CD4-positive, alpha-beta T cell treated with Interleukin-17A for 4 hours (primary cell): Measurements from ENCODE around the gene SPIB.
"Not testable (repeated sequence)": the region's sequence is repeated elsewhere in the genome, so short reads cannot be mapped to it uniquely, and the experiment has no call there.

Source experiments
- DNase-seq: peaks from one replicate; pipeline ENCODE4 v3.0.0-alpha.2; 2020; ENCODE audit warnings: mixed read lengths

SPIB gene

DNA sequence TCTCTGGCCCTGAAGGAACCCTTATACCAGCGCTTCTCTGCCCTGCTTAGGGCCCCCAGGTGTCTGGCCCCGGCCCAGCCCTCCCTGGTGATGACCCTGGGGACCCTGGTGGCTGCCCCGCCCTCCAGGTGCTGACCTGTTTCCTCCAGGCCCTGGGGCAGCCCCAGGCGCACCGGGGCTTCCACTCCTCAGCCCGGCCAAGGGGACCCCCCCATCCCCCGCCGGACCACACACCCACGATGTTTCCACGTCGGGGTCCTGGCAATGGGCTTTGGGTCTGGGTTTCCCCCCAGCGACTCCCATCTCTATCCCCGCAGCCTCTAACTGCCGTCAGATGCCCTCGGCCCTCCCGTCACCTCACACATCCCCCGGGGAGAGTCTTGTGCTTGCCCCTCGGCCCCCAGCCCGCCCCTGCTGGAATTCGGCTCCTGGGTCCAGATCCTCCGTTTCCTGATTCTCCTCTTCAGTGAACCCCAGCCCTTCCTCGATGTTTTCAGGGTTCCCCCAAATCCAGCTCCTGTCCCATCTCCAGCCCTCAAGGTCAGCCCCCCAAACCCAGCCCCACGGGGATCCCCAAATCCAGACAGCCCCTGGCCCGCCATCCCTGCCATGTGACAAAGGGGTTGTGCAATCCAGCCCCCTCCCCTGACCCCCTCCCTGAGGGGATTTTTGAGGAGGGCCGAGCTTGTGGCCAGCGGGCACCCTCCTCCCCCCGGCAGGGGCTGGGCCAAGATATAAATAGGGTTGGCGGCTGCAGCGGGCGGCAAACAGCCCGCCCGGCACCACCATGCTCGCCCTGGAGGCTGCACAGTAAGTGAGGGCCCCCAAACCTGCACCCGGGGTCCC, at the start of gene SPIB:
Gene SPIB (plus strand): TSS at position 763 of the 846 bp plus-strand sequence. CDS start 25 bp downstream, at position 788.
- no peak for DNase-seq

GRCh38 chr19:50371914-50372475, 46.7 kb upstream of the SPIB start:
- DNase-seq: no peak

DNA sequence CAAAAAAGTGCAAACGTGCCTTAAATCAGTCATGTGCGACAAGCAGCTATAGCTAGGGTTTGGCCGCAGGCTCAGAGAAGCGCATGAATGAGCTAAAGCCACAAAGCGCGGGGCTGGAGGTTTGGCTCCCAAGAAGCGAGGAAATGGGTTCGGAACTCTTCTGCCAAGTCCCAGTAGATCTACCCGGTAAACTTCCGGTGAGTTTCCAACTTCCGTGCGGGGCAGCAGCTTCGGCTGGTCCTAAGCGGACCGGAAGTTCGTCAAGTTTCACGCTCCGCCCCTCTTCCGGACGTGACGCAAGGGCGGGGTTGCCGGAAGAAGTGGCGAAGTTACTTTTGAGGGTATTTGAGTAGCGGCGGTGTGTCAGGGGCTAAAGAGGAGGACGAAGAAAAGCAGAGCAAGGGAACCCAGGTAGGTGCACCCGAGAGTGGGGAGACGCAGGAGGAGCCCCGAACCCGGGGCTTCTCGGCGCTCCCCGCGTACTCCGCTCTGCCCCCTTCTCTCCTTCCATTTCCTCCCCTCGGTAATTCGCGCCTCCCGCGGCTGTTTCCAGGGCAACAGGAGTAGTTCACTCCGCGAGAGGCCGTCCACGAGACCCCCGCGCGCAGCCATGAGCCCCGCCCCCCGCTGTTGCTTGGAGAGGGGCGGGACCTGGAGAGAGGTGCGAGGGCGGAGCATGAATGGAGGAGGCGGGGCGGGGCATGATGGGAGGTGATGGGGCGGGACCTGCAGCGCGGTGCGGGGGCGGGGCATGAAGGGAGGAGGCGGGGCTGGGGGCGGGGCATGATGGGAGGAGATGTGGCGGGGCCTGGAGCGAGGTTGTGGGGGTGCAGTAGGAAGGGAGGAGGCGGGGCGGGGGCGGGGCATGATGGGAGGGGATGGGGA, 42.3 kb upstream of the SPIB start, which contains the start of gene NR1H2:
Gene NR1H2 (plus strand): TSS at position 292 of the 885 bp plus-strand sequence. CDS start 1,149 bp downstream, outside the sequence.
- peak; percentile 95 for DNase-seq

GRCh38 chr19:50377051-50377461, 41.7 kb upstream of the SPIB start:
- DNase-seq: peak; percentile 73

DNA sequence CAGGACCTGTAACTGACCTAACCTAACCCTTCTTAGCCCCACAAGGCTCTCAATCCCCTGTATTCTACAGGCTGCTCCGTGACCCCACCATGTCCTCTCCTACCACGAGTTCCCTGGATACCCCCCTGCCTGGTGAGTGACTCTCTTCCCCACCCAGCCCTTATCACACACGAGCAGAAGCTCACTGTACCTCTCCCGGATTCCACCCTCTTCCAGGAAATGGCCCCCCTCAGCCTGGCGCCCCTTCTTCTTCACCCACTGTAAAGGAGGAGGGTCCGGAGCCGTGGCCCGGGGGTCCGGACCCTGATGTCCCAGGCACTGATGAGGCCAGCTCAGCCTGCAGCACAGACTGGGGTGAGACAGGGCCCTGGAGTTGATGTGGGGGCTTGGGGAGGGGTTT, 41.2 kb upstream of the SPIB start:
- DNase-seq: no peak

GRCh38 chr19:50378169-50378862, 40.4 kb upstream of the SPIB start:
- DNase-seq: no peak

GRCh38 chr19:50378863-50379236, 39.9 kb upstream of the SPIB start:
- no peak for DNase-seq

GRCh38 chr19:50379602-50380001, 39.1 kb upstream of the SPIB start:
- no peak for DNase-seq

DNA sequence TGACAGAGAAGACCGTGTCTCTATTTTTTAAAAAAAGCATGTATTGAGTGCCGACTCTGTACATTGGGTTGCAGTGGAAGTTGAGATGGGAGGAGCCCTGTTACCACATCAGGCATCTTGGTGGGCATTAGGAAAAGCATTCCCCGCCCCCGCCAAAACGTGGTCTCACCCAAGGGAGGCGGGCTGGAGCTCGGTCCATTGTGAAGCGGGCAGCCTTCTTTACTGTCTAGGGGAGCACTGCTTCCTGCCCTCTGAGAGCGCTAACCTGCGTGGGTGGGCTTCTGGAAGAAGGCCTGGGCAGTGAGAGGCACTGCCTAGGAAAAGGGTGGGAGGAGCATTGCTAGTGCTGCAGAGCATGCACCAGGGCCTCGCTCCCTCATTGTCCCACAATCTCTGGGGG, 38.6 kb upstream of the SPIB start:
- no peak for DNase-seq

- no peak for DNase-seq
Measured at GRCh38 chr19:50380751-50381151, 38.0 kb upstream of the SPIB start.

GRCh38 chr19:50381881-50382729, 36.6 kb upstream of the SPIB start:
- no peak for DNase-seq

GRCh38 chr19:50383001-50383851, 35.5 kb upstream of the SPIB start:
- no peak for DNase-seq

GRCh38 chr19:50383852-50384684, 34.7 kb upstream of the SPIB start, which contains the start of gene POLD1:
TSS of gene POLD1 (plus strand) at chr19:50384347. CDS start at chr19:50398852, 14,505 bp downstream.
- peak; percentile 99 for DNase-seq

- no peak for DNase-seq
Measured at GRCh38 chr19:50384685-50385535, 33.8 kb upstream of the SPIB start.

DNA sequence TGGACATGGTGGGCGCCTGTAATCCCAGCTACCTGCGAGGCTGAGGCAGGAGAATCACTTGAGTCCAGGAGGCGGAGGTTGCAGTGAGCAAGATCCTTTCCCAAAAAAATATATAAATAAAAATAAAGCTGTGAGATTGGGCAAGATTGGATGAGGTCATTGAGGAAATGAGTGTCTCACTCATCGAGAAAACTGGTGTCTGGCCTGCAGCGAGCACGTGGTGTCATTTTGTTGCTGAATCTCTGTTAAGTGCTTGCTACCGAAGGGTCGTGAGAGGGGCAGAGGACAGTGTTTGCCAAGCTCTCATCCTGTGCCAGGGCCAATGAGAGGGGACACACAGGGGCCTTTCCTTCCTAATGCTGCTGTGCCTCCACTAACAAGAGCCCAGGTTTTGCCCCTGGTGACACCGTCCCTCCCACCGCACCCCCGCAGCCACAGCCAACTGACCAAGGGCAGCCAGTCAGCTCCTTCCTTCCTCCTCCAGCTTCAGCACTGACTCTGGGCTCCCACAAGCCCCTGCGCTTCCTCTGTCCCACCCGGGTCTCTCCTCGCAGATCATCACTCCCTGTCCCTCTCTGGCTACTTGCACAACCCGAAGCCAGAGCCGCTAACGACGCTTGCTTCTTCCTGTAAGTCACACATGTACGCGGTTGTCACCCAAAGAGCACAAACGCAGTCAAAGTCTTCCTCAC, 31.4 kb upstream of the SPIB start:
- DNase-seq: no peak

GRCh38 chr19:50387868-50388245, 30.9 kb upstream of the SPIB start:
- DNase-seq: no peak

DNA sequence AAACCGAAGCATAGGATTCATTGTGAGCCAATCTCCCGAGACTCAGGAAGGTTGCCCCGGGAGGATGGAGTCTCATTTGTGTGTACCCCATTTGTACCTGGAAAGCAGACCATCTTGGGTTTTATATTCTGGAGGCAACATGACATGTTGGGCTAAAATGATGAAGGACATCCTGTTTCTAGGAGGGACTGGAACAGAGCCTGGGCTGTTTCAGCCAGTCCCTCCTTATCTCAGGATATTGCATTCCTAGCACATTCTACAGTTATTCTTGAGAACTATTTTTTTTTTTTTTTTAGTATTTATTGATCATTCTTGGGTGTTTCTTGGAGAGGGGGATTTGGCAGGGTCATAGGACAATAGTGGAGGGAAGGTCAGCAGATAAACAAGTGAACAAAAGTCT, 28.4 kb upstream of the SPIB start:
- not testable (repeated sequence) for DNase-seq

GRCh38 chr19:50390952-50391351, 27.8 kb upstream of the SPIB start:
- not testable (repeated sequence) for DNase-seq
